Psoas muscle (tissue), 8 donors: Measurements from ENCODE around the gene PTPRK. TPM values are rescaled to one million over a fixed set of nuclear protein-coding genes. Genes with fewer than 3 reads are reported as not detected.

Experiments
- ATAC-seq, 4 donors: fragments of 200-7000 bp; cut with Tn5 transposase; one replicate each; pipeline ENCODE4 v1.9.1; 2020; ENCODE audit warnings: moderate library complexity in 3 of 4, mild to moderate bottlenecking in 2 of 4
- DNase-seq, 2 donors: peaks; one replicate each; pipeline ENCODE4 v3.0.0-alpha.2; 2020
- H3K27ac ChIP-seq: fragments of 200-600 bp; one replicate; pipeline ENCODE4 v1.8.0; 2022
- H3K27me3 ChIP-seq, 3 donors: fragments of 200-600 bp in 1 of 3; one replicate each; pipeline versions ENCODE4 v1.6.1 to v1.8.0; 2013 to 2022; ENCODE audit warnings: low read length in 2 of 3, mild to moderate bottlenecking in 2 of 3, moderate library complexity in 1 of 3; ENCODE audit not compliant: insufficient read depth in 3 of 3
- H3K36me3 ChIP-seq, 2 donors: fragments of 200-600 bp in 1 of 2; one replicate each; pipeline versions ENCODE4 v1.6.1 to v1.8.0; 2013 to 2022; ENCODE audit warnings: low read depth in 1 of 2, mild to moderate bottlenecking in 1 of 2, moderate library complexity in 1 of 2; ENCODE audit not compliant: insufficient read depth in 1 of 2
- H3K4me1 ChIP-seq: fragments of 200-600 bp; one replicate; pipeline ENCODE4 v1.8.0; 2022
- H3K4me3 ChIP-seq: fragments of 200-600 bp; one replicate; pipeline ENCODE4 v1.8.0; 2022; ENCODE audit warnings: mild to moderate bottlenecking
- H3K9me3 ChIP-seq: fragments of 200-600 bp; one replicate; pipeline ENCODE4 v1.8.0; 2022
- WGBS, 3 donors: extraction: QIAGEN DNeasy Blood & Tissue Kit; methylation state at CpG; one replicate each; pipeline versions ENCODE4 v1.1.6 to v1.1.7; 2013; 5-methylcytosine and 5-hydroxymethylcytosine counted together
- intact Hi-C, 2 donors: fragments of 100-400 bp; cut with DNase I; formaldehyde crosslinking; loops; one replicate each; pipeline versions ENCODE4 v1.11.0 to v1.14.2; 2022
- polyA plus RNA-seq, 3 donors: library from polyadenylated mRNA; stranded (reverse); fragments of 200-250 nt; gene quantifications; one replicate each; pipeline ENCODE4 v1.2.3, GENCODE V29; 2013
- total RNA-seq, 4 donors: library from RNA; stranded (reverse); fragmentation: NEBNext Ultra II Directional in 2 of 4; extraction: Animal tissue kit (Norgen Biotek cat#: 25700) in 2 of 4; gene quantifications; one replicate each; pipeline versions ENCODE4 v1.2.1 to v1.2.4, GENCODE V29; 2021 to 2023
- TF ChIP-seq, protein P1 (sequence below): fragments of 200-600 bp; IDR thresholded peaks from one replicate; pipeline ENCODE4 v1.8.0; 2022; ENCODE audit warnings: antibody characterized with exemption
- donor health status: healthy with polysubstance abuse.
- donor health status: DM: no; HTN: no; CAD: no; lungs with moderate emphysema.
- donor health status: Bipolar disorder and iron deficiency.
- donor health status: healthy.
- donor health status: DM: yes; HTN: yes; CAD: no.
- donor health status: DM: no; HTN: no; CAD: no.
- donor health status: DM: no; HTN: no; CAD: no.
- donor health status: DM: yes; HTN: yes; CAD: no.

Gene PTPRK
- total and polyA plus RNA-seq, 7 donors = 3.2 to 10.6 (median 9.1) TPM

DNA sequence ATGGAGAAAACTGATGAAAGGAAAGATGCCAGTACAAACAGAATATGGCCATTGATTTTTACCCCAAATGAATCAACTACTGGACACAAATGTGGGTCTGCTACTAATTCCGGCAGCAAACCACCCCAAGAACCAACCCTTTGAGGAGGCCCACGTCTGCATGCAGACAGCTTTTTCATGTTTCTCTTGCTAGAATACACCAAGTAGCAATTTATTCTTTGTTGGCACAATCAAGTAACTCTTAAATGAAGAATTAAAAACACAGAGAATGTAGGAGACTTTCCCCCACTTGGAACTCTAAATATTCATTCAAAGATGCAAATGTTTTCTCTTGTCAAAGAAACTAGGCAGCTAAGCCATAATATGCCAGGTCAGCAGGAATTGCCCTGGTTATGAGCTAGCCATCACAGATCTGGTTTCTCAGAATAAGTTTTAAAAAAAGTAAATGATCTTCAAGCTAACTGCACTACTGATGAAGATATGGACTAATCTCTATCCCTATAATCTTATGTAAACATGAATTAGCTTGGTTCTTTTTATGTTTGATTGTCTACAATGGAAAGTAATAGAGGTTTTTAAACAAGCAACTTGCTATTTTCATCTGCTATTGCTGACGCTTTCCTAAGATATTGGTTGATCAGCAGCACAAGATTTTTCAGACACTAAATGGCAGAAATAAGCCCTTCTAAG is 456.4 kb downstream of the PTPRK start:
- 89 to 95% (median 92%) methylated on average over 3 of the region's 3 CpGs for WGBS, 3 donors
- Histone ChIP-seq H3K9me3 (no peaks in the 10 kb centered on the region), H3K4me1 (no peaks in the 10 kb centered on the region), H3K4me3 (no peak overlapping the region), H3K36me3 (no peaks in the 10 kb centered on the region), H3K27ac (no peak overlapping the region), H3K27me3 (no peaks in the 10 kb centered on the region)
- DNase-seq = no peak
- intact Hi-C loops = no loop called here
- no peak for ATAC-seq
- TF ChIP-seq, protein P1, sequence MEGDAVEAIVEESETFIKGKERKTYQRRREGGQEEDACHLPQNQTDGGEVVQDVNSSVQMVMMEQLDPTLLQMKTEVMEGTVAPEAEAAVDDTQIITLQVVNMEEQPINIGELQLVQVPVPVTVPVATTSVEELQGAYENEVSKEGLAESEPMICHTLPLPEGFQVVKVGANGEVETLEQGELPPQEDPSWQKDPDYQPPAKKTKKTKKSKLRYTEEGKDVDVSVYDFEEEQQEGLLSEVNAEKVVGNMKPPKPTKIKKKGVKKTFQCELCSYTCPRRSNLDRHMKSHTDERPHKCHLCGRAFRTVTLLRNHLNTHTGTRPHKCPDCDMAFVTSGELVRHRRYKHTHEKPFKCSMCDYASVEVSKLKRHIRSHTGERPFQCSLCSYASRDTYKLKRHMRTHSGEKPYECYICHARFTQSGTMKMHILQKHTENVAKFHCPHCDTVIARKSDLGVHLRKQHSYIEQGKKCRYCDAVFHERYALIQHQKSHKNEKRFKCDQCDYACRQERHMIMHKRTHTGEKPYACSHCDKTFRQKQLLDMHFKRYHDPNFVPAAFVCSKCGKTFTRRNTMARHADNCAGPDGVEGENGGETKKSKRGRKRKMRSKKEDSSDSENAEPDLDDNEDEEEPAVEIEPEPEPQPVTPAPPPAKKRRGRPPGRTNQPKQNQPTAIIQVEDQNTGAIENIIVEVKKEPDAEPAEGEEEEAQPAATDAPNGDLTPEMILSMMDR = no peak

DNA sequence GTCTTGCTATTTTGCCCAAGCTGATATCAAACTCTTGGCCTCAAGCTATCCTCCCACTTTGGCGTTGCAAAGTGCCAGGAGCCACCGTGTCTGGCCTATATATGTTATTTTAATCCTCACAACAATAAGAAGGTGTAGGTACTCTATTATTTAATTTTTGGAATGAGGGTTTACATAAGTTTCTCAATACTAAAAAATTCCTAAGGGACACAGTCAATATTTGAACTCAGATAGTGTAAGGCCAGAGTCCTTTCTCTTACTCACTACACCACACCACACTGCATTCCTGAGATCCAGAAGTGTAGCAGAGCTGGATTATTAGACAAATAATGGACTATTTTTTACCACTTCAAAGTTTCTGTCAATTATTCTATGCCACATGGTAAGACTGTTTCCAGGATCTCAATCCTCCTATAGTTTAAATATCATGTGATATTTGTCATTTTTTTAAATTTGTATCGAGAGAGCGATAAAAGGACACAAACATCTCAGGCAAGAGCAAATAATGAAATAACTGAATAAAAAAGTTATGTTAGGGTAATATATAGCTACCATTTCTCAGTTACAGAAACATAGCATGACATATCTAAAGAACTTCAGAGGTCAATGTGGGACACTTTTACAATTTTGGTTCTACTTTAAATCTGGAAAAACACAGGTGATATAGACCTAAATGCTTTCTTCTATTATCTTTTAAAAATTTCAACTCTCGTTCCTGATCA is 457.4 kb downstream of the PTPRK start:
- TF ChIP-seq, protein P1 = no peak
- Histone ChIP-seq H3K9me3 (no peaks in the 10 kb centered on the region), H3K36me3 (no peaks in the 10 kb centered on the region), H3K4me3 (no peak overlapping the region), H3K4me1 (no peaks in the 10 kb centered on the region), H3K27ac (no peak overlapping the region), H3K27me3 (no peaks in the 10 kb centered on the region)
- DNase-seq (no peak), ATAC-seq (no peak)
- intact Hi-C loops = no loop called here
- 95 to 98% (median 98%) methylated on average over 5 of the region's 5 CpGs for WGBS, 3 donors

DNA sequence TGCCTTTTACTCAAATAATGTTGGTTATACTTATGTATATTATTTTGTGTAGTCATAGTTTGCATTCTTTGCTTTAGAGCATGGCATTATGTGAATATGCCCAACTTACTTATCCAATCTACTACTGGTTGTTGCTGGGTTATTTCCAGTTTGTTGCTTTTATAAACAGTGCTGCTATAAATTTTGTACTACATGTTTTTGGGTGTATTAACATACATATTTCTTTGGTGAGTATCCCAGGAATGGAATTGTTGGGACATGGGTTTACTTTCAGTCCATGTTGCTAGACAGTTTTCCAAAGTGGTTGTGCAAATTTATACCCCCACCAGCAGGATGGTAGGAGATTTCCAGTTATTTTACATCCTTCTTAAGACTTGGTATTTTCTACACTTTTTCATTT is 462.5 kb downstream of the PTPRK start:
- H3K36me3 ChIP-seq = no peaks in the 10 kb centered on the region
- intact Hi-C loops = no loop called here
- no peak for DNase-seq
- TF ChIP-seq, protein P1 = no peak
- no peak overlapping the region for H3K4me3 ChIP-seq
- no peaks in the 10 kb centered on the region for H3K27me3 ChIP-seq
- H3K4me1 ChIP-seq = no peaks in the 10 kb centered on the region
- ATAC-seq = no peak
- H3K27ac ChIP-seq = no peak overlapping the region
- no peaks in the 10 kb centered on the region for H3K9me3 ChIP-seq

DNA sequence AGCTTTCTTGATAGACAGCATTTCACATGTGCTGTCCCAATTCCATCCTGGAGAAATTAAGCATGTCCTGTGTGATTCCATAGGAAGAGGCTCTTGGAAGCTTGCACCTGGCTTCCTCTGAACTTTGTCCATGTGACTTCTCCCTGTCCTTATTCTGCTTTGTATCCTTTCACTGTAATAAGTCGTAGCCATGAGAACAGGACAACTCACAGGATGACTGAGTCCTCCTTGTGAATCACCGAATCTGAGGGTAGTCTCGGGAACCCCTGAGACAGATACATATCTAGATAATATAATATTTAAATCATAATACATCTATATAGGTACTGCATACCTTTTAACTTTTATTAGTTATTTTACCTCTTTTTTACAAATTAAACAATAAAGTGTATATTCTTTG is 462.9 kb downstream of the PTPRK start:
- TF ChIP-seq, protein P1 = no peak
- DNase-seq = no peak
- intact Hi-C loops = no loop called here
- Histone ChIP-seq H3K27me3 (no peaks in the 10 kb centered on the region), H3K4me1 (no peaks in the 10 kb centered on the region), H3K9me3 (no peaks in the 10 kb centered on the region), H3K36me3 (no peaks in the 10 kb centered on the region), H3K27ac (no peak overlapping the region), H3K4me3 (no peak overlapping the region)
- WGBS, 3 donors = 95 to 100% (median 98%) methylated on average over 3 of the region's 3 CpGs
- ATAC-seq = no peak
